ENCODE data around the gene DLL4. TPM values are rescaled to one million over a fixed set of nuclear protein-coding genes. Genes with fewer than 3 reads are reported as not detected.

Gene DLL4
- polyA plus RNA-seq, 1 donor from 2014 or later: 2.2 TPM

GRCh38 chr15:40932156-40932555 is 3.0 kb downstream of the DLL4 start:
- Histone ChIP-seq H3K4me2 (ENCODE audit: low read length) (no peak overlapping the region), H3K9ac (ENCODE audit: low read length) (no peak overlapping the region), H3K4me3 (ENCODE audit: low read length) (no peak overlapping the region), H3K79me2 (replicated peaks; ENCODE audit: insufficient read depth, low read length) (no peaks in the 10 kb centered on the region), H3K36me3 (ENCODE audit: insufficient read depth, low read length) (no peaks in the 10 kb centered on the region), H3F3A (ENCODE audit: insufficient read depth, low read length, poor library complexity, severe bottlenecking) (peaks cover 3% of the 10 kb centered on the region), H3K9me2 (ENCODE audit: insufficient read depth, low read length) (no peaks in the 10 kb centered on the region), H4K20me1 (ENCODE audit: insufficient read depth) (no peaks in the 10 kb centered on the region), H2AFZ (ENCODE audit: low read depth, low read length) (no peak overlapping the region), H3K9me3 (ENCODE audit: low read length) (no peaks in the 10 kb centered on the region), H3K27ac (ENCODE audit: low read length) (no peak overlapping the region), H3K27me3 (ENCODE audit: insufficient read depth, low read depth, low read length) (peaks cover 58% of the 10 kb centered on the region)
- TF ChIP-seq SMC3 (conservative IDR thresholded peaks at IDR 0.05; ENCODE audit: poor library complexity) (no peak), CTCF (IDR thresholded peaks at IDR 0.05; ENCODE audit: poor library complexity, severe bottlenecking) (no peak), TAF1 (IDR thresholded peaks at IDR 0.05; ENCODE audit: low read depth) (no peak), MXI1 (conservative IDR thresholded peaks at IDR 0.05; ENCODE audit: poor library complexity, severe bottlenecking) (no peak), REST (IDR thresholded peaks at IDR 0.05; ENCODE audit: borderline replicate concordance) (no peak), RAD21 (conservative IDR thresholded peaks at IDR 0.05) (no peak), POLR2AphosphoS5 (IDR thresholded peaks at IDR 0.05) (no peak), EZH2 (IDR thresholded peaks at IDR 0.05; ENCODE audit: borderline replicate concordance, insufficient read depth, low read length, poor library complexity, severe bottlenecking) (no peak)

GRCh38 chr15:40932649-40933516 is 3.7 kb downstream of the DLL4 start:
- Histone ChIP-seq H3K4me3 (ENCODE audit: low read length) (no peak overlapping the region), H3K36me3 (ENCODE audit: insufficient read depth, low read length) (no peaks in the 10 kb centered on the region), H3F3A (ENCODE audit: insufficient read depth, low read length, poor library complexity, severe bottlenecking) (peaks cover 3% of the 10 kb centered on the region), H3K4me2 (ENCODE audit: low read length) (no peak overlapping the region), H4K20me1 (ENCODE audit: insufficient read depth) (no peaks in the 10 kb centered on the region), H3K9me2 (ENCODE audit: insufficient read depth, low read length) (no peaks in the 10 kb centered on the region), H2AFZ (ENCODE audit: low read depth, low read length) (no peak overlapping the region), H3K27me3 (ENCODE audit: insufficient read depth, low read depth, low read length) (peaks cover 51% of the 10 kb centered on the region), H3K27ac (ENCODE audit: low read length) (no peak overlapping the region), H3K9me3 (ENCODE audit: low read length) (no peaks in the 10 kb centered on the region), H3K79me2 (replicated peaks; ENCODE audit: insufficient read depth, low read length) (no peaks in the 10 kb centered on the region), H3K9ac (ENCODE audit: low read length) (no peak overlapping the region)
- TF ChIP-seq EZH2 (IDR thresholded peaks at IDR 0.05; ENCODE audit: borderline replicate concordance, insufficient read depth, low read length, poor library complexity, severe bottlenecking): no peak
- TF ChIP-seq TAF1 (IDR thresholded peaks at IDR 0.05; ENCODE audit: low read depth): no peak
- TF ChIP-seq SMC3 (conservative IDR thresholded peaks at IDR 0.05; ENCODE audit: poor library complexity): no peak
- no peak for TF ChIP-seq EP300 (conservative IDR thresholded peaks at IDR 0.05; ENCODE audit: poor library complexity, severe bottlenecking)
- no peak for TF ChIP-seq REST (IDR thresholded peaks at IDR 0.05; ENCODE audit: borderline replicate concordance)
- TF ChIP-seq MXI1 (conservative IDR thresholded peaks at IDR 0.05; ENCODE audit: poor library complexity, severe bottlenecking): no peak
- TF ChIP-seq RAD21 (conservative IDR thresholded peaks at IDR 0.05): no peak
- no peak for TF ChIP-seq POLR2AphosphoS5 (IDR thresholded peaks at IDR 0.05)
- no peak for TF ChIP-seq CTCF (IDR thresholded peaks at IDR 0.05; ENCODE audit: poor library complexity, severe bottlenecking)

Data from neural cell (in vitro differentiated cells).